Anterior cingulate cortex (tissue), 58 donors: ENCODE data around the gene KRT6A.
"Not testable (repeated sequence)": the region's sequence is repeated elsewhere in the genome, so short reads cannot be mapped to it uniquely, and the experiment has no call there.

ENCODE experiments used
- DNase-seq, 58 donors: peaks; one replicate each; lab custom pipeline; 2025; lab: John Stamatoyannopoulos, UW

KRT6A gene

DNA sequence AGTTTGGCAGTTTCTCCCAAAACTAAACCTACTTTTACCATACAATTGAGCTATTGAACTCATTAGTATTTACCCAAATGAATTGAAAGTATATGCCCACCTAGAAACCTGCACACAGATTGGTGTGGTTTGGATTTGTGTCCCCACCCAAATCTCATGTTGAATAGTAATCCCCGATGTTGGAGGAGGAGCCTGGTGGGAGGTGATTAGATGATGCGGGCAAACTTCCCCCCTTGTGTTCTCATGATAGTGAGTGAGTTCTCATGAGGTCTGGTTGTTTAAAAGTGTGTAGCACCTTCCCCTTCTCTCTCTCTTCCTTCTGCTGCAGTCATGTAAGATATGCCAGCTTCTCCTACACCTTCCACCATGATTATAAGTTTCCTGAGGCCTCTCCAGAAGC, 15.4 kb downstream of the KRT6A start:
- DNase-seq = no peak

DNA sequence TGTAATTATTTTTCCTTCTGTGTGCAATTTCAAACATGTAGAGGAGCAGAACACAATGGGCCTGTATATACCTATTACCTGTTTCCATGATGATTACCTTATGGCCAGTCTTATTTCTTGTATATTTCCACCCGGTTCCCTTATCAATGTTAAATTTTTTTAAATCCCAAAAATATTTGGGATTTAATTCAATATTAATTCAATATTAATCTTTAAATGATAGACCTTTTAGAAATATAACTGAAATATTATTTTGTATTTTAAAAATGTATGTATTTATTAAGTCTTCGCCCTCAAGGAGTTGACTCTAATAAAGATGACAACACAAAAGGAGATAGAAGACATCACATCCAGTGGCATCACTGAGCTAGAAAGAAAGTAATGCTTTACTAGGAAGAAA, 18.8 kb downstream of the KRT6A start:
- no peak for DNase-seq

DNA sequence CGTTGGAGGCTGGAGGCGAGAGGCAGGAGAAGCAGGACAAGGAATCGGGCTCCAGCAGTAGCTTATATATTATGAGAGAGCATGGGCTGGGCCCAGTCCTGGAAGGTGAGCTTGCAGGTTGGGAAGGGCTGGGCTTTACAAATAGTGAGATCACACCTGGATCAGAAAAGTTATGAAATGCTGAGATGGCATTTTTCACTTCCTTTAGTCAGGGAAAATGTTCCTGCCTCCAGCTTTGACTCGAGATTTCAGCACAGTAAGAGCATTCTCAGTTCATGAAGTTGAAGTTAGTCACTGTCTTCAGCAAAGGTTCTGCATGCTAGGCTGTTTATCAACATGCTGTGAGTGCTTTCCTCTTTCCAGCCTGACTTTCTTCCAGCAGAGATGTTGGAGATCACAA, 19.3 kb downstream of the KRT6A start, which contains the start of gene KRT6C:
TSS of gene KRT6C (minus strand) at position 38 of the 400 bp plus-strand sequence. CDS start 68 bp downstream, outside the sequence.
- no peak for DNase-seq

DNA sequence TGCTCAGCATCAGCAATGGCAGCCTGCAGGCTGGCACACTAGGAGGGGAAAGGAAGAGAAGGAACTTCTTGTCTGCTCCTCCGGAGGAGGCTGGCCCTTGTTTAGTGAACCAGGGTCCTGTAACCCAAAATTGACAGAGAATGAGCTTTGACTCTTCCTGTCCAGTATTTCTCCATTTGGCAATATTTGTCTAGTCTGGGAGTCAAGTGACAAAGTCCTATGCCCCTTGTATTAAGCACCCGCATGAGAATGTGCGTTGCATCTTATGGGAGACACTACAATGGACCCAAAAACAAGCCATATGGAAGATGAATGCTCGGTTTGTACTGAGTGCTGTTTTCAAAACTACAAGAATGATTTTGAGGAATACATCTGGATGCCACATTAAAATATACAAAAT, 23.2 kb downstream of the KRT6A start:
- DNase-seq = no peak

DNA sequence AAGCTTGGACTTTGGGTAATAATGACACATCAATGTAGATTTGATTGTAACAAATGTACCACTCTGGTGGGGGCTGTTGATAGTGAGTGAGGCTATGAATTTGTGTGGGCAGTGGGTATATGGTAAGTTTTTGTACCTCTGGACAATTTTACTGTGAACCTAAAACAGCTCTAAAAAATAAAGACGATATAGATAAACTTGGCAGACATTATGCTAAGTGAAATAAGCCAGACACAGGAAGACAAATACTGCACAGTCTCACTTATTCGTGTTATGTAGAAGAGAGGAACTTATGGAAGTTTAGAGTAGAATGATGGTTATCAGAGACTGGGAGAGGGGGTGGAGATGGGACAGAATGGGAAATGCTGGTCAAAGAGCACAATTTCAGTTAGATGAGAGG, 28.2 kb downstream of the KRT6A start:
- DNase-seq = no peak

DNA sequence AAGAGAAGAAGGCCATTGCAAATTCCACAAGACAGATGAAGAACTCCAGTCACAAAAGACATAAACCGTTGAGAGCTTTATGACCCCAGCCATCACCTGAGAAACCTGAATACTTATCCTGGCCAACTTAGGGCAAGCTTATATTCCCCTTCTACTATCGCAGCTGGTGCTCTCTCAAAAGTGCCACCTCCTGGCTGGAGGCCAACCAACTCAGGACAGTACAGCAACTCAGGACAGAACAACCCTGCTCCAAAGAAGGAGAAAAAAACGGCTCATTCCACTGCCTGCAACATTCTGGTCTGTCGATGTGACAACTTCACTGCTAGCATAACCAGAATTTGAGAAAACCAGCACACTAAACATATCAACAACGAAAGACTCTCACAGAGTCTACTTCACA, 31.4 kb downstream of the KRT6A start:
- DNase-seq = no peak

DNA sequence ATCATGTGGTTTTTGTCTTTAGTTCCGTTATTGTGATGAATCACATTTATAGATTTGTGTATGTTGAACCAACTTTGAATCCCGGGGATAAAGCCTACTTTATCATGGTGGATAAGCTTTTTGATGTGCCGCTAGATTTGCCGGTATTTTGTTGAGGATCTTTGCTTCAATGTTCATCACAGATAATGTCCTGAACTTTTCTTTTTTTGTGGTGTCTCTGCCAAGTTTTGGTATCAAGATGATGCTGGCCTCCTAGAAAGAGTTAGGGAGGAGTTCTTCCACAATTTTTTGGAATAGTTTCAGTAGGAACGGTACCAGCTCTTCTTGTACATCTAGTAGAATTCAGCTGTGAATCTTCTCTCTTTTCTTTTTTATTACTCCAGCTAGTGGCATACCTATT, 34.2 kb downstream of the KRT6A start:
- no peak for DNase-seq

DNA sequence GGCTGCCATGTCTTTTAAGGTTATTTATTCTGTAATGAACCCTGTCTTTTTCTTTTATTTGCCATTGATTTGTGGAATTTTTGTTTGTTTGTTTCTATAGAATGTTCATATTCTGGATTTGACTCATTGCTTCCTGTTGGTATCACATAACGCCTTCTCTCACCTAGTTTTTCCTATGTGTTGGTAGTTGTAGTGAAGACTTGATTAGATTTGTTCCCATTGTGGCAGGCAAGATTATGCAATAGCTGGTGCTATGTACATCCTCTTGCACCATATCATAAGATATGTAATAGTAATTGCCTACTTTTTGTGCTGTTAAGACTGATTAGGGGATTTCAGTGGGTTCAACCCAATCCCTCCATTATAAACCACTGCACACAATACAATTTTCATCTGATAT, 37.2 kb downstream of the KRT6A start:
- no peak for DNase-seq

DNA sequence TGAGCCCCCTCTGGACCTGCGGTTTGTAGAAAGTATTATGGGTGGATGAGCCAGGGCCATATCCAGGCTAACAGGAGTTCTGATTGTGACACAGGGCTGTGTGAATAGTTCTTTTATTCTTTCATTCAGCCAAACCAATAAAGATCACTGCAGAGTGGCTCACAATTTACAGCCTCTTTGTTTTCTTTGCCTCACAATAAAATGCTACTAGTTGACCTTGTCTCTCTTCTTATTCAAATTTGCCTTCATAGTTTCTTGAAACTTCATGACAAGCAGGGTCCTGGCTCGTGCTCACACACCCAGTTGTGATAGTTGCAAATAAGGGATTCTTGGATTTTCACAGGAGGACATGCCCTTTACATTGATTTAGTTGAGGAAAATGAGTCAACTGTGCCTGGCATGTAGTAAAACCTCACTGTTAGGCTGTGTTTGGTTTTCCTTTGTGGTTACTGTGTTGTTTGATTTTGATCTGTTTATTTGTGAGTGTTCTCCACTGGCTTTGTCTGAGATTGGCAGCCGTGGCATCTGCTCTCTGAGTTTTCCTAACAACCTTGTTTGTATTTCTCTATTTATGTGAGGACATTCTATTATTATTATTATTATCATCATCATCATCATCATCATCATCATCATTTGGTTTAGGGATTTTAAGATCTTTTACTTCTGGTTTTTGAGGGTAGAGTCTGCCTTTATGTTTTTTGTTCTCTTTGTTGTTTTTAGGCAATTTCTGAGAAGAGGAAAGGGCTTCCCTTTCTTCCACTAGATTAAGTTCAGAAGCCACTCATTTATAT, 38.5 kb downstream of the KRT6A start:
- DNase-seq = peak in 3 of 58 donors; percentile 1 to 11 (median 7)

DNA sequence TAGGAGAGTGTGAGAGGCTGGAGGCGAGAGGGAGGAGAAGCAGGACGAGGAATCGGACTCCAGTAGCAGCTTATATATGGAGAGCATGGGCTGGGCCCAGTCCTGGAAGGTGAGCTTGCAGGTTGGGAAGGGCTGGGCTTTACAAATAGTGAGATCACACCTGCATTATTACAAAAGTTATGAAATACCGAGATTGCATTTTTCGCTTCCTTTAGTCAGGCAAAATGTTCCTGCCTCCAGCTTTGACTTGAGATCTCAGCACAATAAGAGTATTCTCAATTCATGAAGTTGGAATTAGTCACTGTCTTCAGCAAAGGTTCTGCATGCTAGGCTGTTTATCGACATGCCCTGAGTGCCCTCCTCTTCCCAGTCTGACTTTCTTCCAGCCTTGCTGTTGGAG, 41.0 kb downstream of the KRT6A start, which contains the start of gene KRT6B:
TSS of gene KRT6B (minus strand) at position 46 of the 400 bp plus-strand sequence. CDS start 68 bp downstream, outside the sequence.
- no peak for DNase-seq

DNA sequence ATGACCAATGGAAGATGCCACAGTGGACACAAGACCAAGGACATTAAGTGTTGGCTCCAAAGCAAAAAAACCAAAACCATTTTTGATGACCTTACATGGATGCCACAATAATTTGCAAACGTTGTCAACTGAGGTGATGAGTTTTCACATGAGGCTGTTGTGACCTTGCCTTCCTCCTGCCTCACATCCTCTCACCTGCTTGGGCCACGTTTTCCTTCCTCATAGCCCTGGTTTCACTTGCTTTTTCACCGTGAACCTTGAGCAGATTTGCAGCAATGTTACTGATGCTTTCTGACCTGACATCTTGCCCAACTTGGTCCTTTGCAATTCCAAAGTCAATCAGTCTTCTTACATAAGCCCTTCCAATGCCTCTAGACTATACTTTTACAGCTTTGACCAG, 44.8 kb downstream of the KRT6A start:
- DNase-seq = no peak

DNA sequence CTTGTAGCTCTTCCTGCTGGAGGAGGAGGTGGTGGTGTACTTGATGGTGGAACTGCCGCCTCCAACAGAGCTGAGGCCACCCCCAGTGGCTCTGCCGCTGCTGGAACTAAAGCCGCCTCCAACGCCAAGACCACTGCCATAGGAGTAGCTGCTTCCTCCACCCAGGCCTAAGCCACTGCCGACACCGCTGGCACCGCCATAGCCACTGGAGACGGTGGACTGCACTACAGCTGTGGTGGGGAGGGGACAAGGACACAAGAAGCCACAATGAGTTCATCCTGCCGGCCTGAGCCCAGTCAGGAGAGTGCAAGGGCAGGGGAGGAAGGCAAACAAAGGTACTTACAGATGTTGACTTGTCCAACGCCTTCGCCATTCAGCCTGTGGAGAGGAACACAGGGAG, 45.9 kb downstream of the KRT6A start:
- DNase-seq = not testable (repeated sequence)

DNA sequence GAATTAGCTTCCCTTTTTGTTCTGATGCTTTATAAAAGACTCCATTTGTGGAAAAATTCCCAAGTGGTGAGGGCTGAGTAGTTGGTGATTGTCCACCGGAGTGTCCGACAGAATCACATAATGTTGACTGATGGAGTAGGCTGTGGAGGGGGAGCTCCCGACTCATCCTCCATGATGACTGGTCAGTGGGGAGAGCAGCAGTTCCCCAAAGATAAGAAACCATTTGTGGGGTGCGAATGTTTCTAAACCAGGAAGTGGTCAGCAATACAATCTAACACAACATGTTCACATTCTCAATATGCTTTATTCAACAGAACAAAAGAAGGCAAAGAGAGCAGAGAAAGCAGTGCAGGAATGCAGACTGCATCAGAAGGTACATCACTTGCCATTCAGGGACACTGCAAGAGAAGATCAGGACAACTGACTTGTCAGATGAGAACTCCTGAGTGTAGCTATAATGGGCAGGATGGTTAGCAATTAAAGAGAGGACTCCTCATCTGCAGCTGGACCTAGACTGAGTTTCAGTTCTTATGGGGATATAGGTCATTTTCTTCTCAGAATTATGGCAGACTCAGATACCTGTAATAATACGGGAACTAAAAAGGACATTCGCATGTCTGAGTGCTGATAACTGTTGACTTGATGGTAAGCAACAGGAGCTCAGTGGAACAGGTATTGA, 46.6 kb downstream of the KRT6A start:
- no peak for DNase-seq

DNA sequence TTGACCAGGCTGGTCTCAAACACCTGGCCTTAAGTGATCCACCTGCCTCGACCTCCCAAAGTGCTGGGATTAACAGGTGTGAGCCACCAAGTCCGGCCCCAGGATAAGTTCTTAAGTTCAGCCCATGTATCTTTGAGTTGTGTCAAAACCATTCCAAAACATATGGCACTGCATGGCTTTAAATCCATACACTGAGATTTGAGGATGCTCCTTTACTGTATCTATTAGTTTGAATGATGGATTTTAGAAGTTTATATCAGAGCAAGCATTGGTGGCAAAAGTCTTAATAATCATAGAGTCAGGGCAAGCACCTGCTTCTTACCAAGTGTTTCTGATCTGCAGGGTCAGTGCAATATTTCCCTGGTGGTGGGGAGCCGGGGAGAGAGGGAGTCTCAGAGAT, 47.2 kb downstream of the KRT6A start:
- no peak for DNase-seq

DNA sequence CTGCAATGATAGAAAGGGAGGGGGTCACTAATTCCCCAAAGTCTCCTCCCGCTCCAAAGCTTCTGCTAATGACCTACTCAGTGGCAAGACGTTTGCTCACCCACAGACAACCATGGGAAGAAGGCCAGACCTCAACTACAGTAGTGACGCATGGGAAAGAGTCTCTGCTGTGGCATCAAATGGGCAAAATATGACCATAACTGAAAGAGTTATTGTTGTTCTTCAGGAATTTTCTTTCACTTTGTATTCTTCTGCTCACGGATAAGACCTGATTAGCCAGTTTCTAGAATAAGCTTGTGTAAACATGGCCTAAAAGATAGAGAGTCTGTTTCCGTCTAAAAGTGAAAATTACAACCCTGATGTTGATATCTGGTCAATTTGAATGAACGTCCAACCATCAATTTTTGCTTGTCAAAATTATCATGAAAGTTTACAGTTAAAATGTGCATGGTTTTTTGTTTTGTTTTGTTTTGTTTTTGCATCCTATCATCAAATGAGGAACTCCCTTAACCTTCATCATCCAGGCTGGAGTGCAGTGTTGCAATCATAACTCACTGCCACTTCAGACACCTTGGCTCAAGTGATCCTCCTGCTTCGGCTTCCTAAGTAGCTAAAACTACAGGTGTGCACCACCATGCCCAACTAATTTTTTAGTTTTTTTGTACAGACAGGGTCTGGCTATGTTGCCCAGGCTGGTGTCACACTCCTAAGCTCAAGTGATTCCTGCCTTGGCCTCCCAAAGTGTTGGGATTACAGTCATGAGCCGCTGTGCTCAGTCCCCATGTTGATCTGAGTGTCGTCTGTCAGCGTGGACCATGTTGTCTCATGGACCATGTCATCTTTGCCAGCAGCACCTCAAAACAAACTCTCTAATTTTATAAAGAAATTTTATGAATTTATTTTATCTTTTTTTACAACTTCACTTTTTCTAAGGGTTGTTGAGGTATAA, 48.1 kb downstream of the KRT6A start:
- no peak for DNase-seq

DNA sequence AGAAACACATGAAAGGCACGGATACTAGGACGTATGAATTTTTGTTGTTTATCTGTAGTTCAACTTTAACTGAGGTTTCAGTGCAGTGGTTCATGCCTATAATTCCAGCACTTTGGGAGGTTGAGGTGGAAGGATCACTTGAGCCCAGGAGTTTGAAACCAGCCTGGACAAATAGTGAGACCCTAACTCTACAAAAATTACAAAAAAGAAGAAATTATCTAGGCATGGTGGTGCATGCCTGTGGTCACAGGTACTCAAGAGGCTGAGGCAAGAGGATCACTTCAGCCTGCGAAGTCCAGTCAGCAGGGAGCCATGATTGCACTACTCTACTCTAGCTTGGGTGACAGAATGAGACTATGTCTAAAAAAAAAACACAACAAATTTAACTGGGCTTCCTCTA, 49.1 kb downstream of the KRT6A start:
- no peak for DNase-seq

DNA sequence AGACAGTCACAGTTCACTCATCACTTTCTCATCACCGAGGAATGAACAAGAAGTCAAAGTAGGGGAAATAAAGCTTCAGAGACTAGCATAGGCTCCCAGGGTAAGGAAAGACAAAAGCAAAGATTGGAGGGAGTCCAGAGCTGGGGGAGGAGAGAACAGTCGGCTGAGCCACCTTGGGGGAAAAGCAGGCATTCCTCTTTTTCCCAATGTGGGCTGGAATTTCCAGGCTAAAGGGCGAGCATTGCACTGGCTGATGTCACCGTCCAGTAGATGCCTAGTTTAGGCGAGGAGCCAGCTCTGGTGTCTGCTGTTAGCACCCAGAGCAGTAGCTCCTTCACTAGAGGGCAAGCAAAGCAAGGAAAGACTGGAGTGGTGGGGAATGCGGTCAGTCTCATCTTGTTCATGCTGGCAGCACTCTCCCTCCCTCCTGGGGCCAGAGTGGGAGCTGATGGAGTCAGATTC, 50.4 kb downstream of the KRT6A start:
- peak in 1 of 58 donors; percentile 4 for DNase-seq

DNA sequence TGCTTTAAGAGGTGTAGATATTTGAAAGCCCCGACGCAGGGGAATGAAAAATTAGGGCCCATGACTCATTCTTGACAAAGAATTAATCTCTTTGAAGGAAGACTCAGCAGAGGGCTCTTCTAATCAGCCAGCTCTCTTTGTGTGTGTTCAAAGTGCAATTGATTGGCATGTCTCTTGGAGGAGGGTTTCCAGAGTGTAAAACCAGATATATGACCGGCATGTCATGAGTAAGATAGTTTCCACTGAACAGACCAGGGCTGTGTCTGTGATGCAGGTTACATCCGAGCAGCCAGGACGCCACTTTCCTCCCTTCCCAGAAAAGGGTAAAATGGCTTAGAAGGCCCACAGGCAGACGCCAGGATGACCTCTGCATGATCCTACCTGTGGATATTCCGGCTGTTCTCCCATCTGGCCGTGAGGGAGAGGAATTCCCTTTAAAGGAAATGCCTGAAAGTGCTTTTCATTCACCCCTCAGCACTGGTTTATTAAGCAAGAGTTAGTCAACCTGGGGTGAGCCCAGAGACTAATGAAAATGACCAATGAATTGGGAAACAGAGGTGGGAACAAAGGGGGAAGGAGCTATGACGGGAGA, 51.6 kb downstream of the KRT6A start:
- DNase-seq = no peak

DNA sequence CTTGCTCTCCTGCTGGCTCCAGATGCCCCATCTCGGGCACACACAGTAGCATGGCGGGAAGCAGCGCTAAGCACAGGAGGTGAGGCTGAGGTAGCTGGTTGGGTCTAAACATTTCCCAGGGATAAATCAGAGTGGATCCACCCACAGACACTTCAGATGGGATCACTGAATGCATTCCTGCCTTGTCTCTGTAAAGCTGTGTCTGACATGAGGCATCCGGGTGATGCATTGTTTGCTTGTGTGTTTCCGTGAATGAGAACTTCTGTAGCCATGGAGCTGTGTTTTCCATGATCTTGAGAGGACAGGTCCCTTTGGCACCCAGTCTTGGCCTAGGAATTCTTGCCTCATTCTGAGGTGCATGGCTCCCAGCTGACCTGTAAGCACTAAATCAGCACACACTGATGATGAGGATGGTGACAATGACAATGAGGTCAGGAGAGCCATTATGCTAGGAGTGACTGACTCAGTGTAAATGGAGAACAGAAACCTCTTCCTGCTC, 52.2 kb downstream of the KRT6A start:
- DNase-seq = no peak

DNA sequence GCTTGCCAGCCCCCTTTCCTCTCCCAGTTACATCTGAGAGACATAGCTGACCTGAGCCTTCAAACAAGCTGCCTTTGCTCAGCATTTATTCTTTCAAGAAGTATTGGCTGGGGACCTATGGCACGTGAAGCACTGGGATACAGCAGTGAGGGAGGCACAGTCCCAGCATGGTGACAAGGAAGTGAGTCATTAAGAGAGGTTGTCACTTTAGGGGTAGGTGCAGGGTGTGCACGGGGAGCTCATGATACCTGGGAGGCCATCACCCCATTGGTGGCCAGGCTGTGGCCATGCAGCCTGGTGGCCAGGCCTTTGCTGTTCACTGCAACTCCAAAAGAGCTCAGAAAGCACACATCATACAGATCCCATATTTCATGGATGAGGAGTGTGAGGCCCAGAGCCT, 53.2 kb downstream of the KRT6A start:
- no peak for DNase-seq
